Liver (tissue), 9 donors: ENCODE data around the gene PBOV1. TPM values are rescaled to one million over a fixed set of nuclear protein-coding genes. Genes with fewer than 3 reads are reported as not detected.

Source experiments
- DNase-seq: peaks from one replicate; pipeline ENCODE4 v3.0.0-alpha.2; 2017; ENCODE audit warnings: low spot score
- H3K27ac ChIP-seq, 2 donors: one replicate each; pipeline ENCODE4 v1.7.0; 2013; ENCODE audit warnings: inconsistent platforms in 2 of 2, low read length in 2 of 2, control low read depth in 1 of 2, low read depth in 1 of 2, mild to moderate bottlenecking in 1 of 2
- H3K27me3 ChIP-seq, 4 donors: one replicate each; pipeline versions ENCODE4 v1.6.1 to v1.7.0; 2013; ENCODE audit warnings: low read length in 3 of 4, inconsistent platforms in 1 of 4, mild to moderate bottlenecking in 1 of 4, moderate library complexity in 1 of 4; ENCODE audit not compliant: control insufficient read depth in 4 of 4, insufficient read depth in 4 of 4
- H3K36me3 ChIP-seq, 4 donors: one replicate each; pipeline versions ENCODE4 v1.6.1 to v1.7.0; 2013; ENCODE audit warnings: low read length in 3 of 4, mild to moderate bottlenecking in 3 of 4, low read depth in 1 of 4, moderate library complexity in 1 of 4; ENCODE audit not compliant: control insufficient read depth in 4 of 4, insufficient read depth in 3 of 4
- H3K4me1 ChIP-seq, 4 donors: one replicate each; pipeline versions ENCODE4 v1.6.1 to v1.7.0; 2013; ENCODE audit warnings: low read length in 3 of 4, mild to moderate bottlenecking in 3 of 4, moderate library complexity in 1 of 4; ENCODE audit not compliant: control insufficient read depth in 4 of 4, insufficient read depth in 4 of 4
- H3K4me3 ChIP-seq, 3 donors: one replicate each; pipeline versions ENCODE4 v1.6.1 to v1.7.0; 2013; ENCODE audit warnings: low read length in 3 of 3, control low read depth in 1 of 3, low read depth in 1 of 3, mild to moderate bottlenecking in 1 of 3
- H3K9ac ChIP-seq, 2 donors: one replicate each; pipeline ENCODE4 v1.7.0; 2013; ENCODE audit warnings: low read length in 2 of 2, mild to moderate bottlenecking in 2 of 2, moderate library complexity in 2 of 2, control low read depth in 1 of 2, low read depth in 1 of 2
- H3K9me3 ChIP-seq, 4 donors: one replicate each; pipeline versions ENCODE4 v1.6.1 to v1.7.0; 2013; ENCODE audit warnings: low read length in 3 of 4; ENCODE audit not compliant: control insufficient read depth in 4 of 4
- ATF3 ChIP-seq: IDR thresholded peaks from 2 replicates; pipeline ENCODE4 v1.6.1; 2016; ENCODE audit warnings: antibody characterized with exemption
- CTCF ChIP-seq: fragments of 150-350 bp; IDR thresholded peaks from 2 replicates; pipeline ENCODE4 v1.5.1; 2017; ENCODE audit warnings: improper control_type of control experiment, low read depth, low read length; ENCODE audit not compliant: missing input control
- EGR1 ChIP-seq, 2 donors: IDR thresholded peaks; 2 replicates each; pipeline ENCODE4 v1.6.1; 2016 to 2018; ENCODE audit warnings: antibody characterized with exemption in 2 of 2, low read depth in 2 of 2
- FOXA2 ChIP-seq: IDR thresholded peaks from 2 replicates; pipeline ENCODE4 v1.6.1; 2016; ENCODE audit warnings: antibody characterized with exemption
- GABPA ChIP-seq, 2 donors: IDR thresholded peaks in 1 of 2; conservative IDR thresholded peaks in 1 of 2; 2 replicates each; pipeline ENCODE4 v1.6.1; 2016; ENCODE audit warnings: antibody characterized with exemption in 2 of 2, mild to moderate bottlenecking in 1 of 2, moderate library complexity in 1 of 2
- HNF4A ChIP-seq, 2 donors: conservative IDR thresholded peaks; 2 replicates each; pipeline ENCODE4 v1.6.1; 2016; ENCODE audit warnings: antibody characterized with exemption in 2 of 2, mild to moderate bottlenecking in 2 of 2
- JUND ChIP-seq, 2 donors: IDR thresholded peaks; 2 replicates each; pipeline ENCODE4 v1.6.1; 2016; ENCODE audit warnings: antibody characterized with exemption in 2 of 2
- MAX ChIP-seq: IDR thresholded peaks from 2 replicates; pipeline ENCODE4 v1.6.1; 2016; ENCODE audit warnings: antibody characterized with exemption
- NR2F2 ChIP-seq: IDR thresholded peaks from 2 replicates; pipeline ENCODE4 v1.6.1; 2016; ENCODE audit warnings: antibody characterized with exemption
- RAD21 ChIP-seq, 2 donors: IDR thresholded peaks; 2 replicates each; pipeline ENCODE4 v1.6.1; 2016; ENCODE audit warnings: antibody characterized with exemption in 2 of 2, mild to moderate bottlenecking in 2 of 2
- REST ChIP-seq: IDR thresholded peaks from 2 replicates; pipeline ENCODE4 v1.6.1; 2016; ENCODE audit warnings: antibody characterized with exemption, mild to moderate bottlenecking
- RXRA ChIP-seq, 2 donors: IDR thresholded peaks; 2 replicates each; pipeline ENCODE4 v1.6.1; 2017 to 2018; ENCODE audit warnings: antibody characterized with exemption in 2 of 2, mild to moderate bottlenecking in 1 of 2
- SP1 ChIP-seq: IDR thresholded peaks from 2 replicates; pipeline ENCODE4 v1.6.1; 2018; ENCODE audit warnings: antibody characterized with exemption, mild to moderate bottlenecking
- TAF1 ChIP-seq: conservative IDR thresholded peaks from 2 replicates; pipeline ENCODE4 v1.6.1; 2016; ENCODE audit warnings: antibody characterized with exemption, mild to moderate bottlenecking
- YY1 ChIP-seq: IDR thresholded peaks from 2 replicates; pipeline ENCODE4 v1.6.1; 2016; ENCODE audit warnings: antibody characterized with exemption, mild to moderate bottlenecking
- ZBTB33 ChIP-seq: IDR thresholded peaks from 2 replicates; pipeline ENCODE4 v1.6.1; 2016; ENCODE audit warnings: antibody characterized with exemption
- WGBS: extraction: QIAGEN DNeasy Blood & Tissue Kit; methylation state at CpG from one replicate; pipeline ENCODE4 v1.1.7; 2013; 5-methylcytosine and 5-hydroxymethylcytosine counted together
- polyA plus RNA-seq, 2 donors: library from polyadenylated mRNA; stranded (reverse) in 1 of 2; unstranded in 1 of 2; fragments of 200-250 nt in 1 of 2; fragments of >200 nt in 1 of 2; fragmentation: Nextera tagmentation in 1 of 2; extraction: Ambion mirVana in 1 of 2; gene quantifications; one replicate each; pipeline versions ENCODE4 v1.2.1 to v1.2.3, GENCODE V29; 2013 to 2015
- total RNA-seq, 2 donors: library from RNA; depleted of rRNA; stranded (reverse); fragments of >200 nt; gene quantifications; one replicate each; pipeline ENCODE4 v1.2.3, GENCODE V29; 2014
- donor health status: healthy.
- donor health status: healthy.
- donor health status: healthy.
- donor health status: healthy.
- donor health status: healthy.

PBOV1 gene
- total and polyA plus RNA-seq, 4 donors, result not detected

- TF ChIP-seq EGR1 (IDR thresholded peaks at IDR 0.05; ENCODE audit: low read depth in 2 of 2), result no peak
- no peak for TF ChIP-seq ATF3
- TF ChIP-seq SP1, result no peak
- no peak for TF ChIP-seq YY1
- no peak for TF ChIP-seq ZBTB33
- TF ChIP-seq RXRA (IDR thresholded peaks at IDR 0.05), result no peak
- no peak for TF ChIP-seq CTCF
- no peak for TF ChIP-seq REST
- no peak for TF ChIP-seq MAX
- TF ChIP-seq FOXA2, result no peak
- TF ChIP-seq RAD21 (IDR thresholded peaks at IDR 0.05), result no peak
- no peak for TF ChIP-seq GABPA (IDR thresholded peaks at IDR 0.05 in 1 of 2, conservative IDR thresholded peaks at IDR 0.05 in 1 of 2)
- TF ChIP-seq TAF1, result no peak
- TF ChIP-seq NR2F2, result no peak
- WGBS, result 94% methylated on average over 13 of the region's 13 CpGs
- Histone ChIP-seq H3K36me3 (no peaks in the 10 kb centered on the region), H3K9me3 (no peaks in the 10 kb centered on the region), H3K4me3 (no peak overlapping the region), H3K27ac (no peak overlapping the region), H3K4me1 (peaks cover 0 to 1% (median 0%) of the 10 kb centered on the region in 4 donors), H3K9ac (no peak overlapping the region), H3K27me3 (no peaks in the 10 kb centered on the region)
- DNase-seq, result no peak
These were observed 22.4 kb upstream of the PBOV1 start for GRCh38 chr6:138240476-138241245.

GRCh38 chr6:138239774-138240173 lies 21.5 kb upstream of the PBOV1 start:
- Histone ChIP-seq H3K27me3 (no peaks in the 10 kb centered on the region), H3K27ac (no peak overlapping the region), H3K4me1 (peaks cover 0 to 1% (median 0%) of the 10 kb centered on the region in 4 donors), H3K36me3 (no peaks in the 10 kb centered on the region), H3K4me3 (no peak overlapping the region), H3K9ac (no peak overlapping the region), H3K9me3 (no peaks in the 10 kb centered on the region)
- no peak for TF ChIP-seq NR2F2
- no peak for TF ChIP-seq ATF3
- no peak for TF ChIP-seq JUND (IDR thresholded peaks at IDR 0.05)
- TF ChIP-seq HNF4A (conservative IDR thresholded peaks at IDR 0.05), result no peak
- no peak for TF ChIP-seq REST
- 36% methylated on average over 1 of the region's 1 CpG for WGBS
- no peak for DNase-seq
